ENCODE measurements around the gene FBXO9.

DNA sequence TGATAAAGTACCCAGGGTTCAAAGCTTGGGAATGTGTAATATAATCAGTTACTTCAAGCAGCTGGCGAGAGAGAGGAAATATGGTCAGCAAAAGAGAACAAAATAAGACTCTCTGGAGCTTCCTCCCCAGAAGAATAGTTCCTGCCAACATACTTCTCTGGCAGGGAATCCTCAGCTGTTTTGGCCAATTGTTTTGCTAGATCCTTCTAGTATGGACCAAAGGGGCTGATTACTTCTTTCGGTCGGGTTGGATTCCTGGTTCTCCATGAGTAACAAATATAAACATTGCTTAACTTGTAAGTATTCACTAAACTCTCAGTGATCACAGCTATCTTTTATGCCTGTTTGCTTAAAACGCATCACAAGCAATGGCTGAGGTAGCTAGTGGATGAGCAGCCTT, 31.4 kb upstream of the FBXO9 start:
- no peak for TF ChIP-seq POLR2AphosphoS2 (conservative IDR thresholded peaks at IDR 0.05; ENCODE audit: low read length)
- TF ChIP-seq CTCF (IDR thresholded peaks at IDR 0.05), result no peak
- TF ChIP-seq CHD4 (IDR thresholded peaks at IDR 0.05; ENCODE audit: borderline replicate concordance), result no peak
- no peak for TF ChIP-seq ZFP36 (IDR thresholded peaks at IDR 0.05; ENCODE audit: borderline replicate concordance, partially characterized antibody)
